Stimulated activated CD8-positive, alpha-beta memory T cell treated with anti-CD3 and anti-CD28 coated beads, Interleukin-2, amount 100 ng/mL, for 48 hours (primary cell): ENCODE results near the gene PPM1D.
"Not testable (repeated sequence)": the region's sequence is repeated elsewhere in the genome, so short reads cannot be mapped to it uniquely, and the experiment has no call there.

Experiments used
- DNase-seq, 2 donors: peaks; one replicate each; pipeline ENCODE4 v3.0.0-alpha.2; 2020; ENCODE audit warnings: low read depth in 2 of 2

PPM1D gene

DNA sequence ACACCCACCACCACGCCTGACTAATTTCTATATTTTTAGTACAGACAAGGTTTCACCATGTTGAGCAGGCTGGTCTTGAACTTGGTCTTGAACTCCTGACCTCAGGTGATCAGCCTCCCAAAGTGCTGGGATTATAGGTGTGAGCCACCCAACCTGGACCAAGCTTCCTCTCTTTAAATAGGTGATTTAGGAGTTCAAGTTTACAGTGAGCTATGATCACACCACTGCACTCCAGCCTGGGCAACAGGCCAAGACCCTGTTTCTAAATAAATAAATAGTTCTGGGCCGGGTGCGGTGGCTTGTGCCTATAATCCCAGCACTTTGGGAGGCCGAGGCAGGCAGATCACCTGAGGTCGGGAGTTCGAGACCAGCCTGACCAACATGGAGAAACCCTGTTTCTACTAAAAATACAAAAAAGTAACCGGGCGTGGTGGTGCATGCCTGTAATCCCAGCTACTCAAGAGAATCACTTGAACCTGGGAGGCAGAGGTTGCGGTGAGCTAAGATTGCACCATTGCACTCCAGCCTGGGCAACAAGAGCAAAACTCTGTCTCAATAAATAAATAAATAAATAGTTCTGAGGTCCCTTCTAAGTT is 6.5 kb upstream of the PPM1D start:
- not testable (repeated sequence) for DNase-seq

GRCh38 chr17:60594170-60594569 is 5.8 kb upstream of the PPM1D start:
- not testable (repeated sequence) for DNase-seq

- DNase-seq, result no peak
Observed at GRCh38 chr17:60594734-60595133, 5.3 kb upstream of the PPM1D start.

- DNase-seq, result no peak
Observed at GRCh38 chr17:60597297-60597696, 2.7 kb upstream of the PPM1D start.

- no peak for DNase-seq
Observed at GRCh38 chr17:60598001-60598736, 1.8 kb upstream of the PPM1D start.

DNA sequence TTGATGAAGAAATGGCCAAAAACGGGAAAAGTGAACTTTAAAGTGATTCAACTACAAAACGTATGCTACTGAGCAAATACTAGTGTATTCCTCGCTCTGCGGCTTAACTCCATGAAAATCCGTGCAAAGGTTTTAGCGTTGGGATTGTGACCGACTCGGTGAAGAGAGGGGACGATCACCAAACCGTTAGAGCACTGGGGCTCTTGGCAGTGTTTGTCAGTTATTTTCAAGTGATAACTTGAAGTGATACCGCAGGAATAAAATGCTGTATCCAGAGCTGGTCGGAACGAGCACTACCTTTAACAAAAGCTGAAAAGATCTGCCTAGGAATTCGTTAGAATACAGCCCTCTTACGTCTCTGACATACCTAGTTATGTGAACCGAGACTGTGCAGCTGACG is 773 bp upstream of the PPM1D start:
- no peak for DNase-seq

DNA sequence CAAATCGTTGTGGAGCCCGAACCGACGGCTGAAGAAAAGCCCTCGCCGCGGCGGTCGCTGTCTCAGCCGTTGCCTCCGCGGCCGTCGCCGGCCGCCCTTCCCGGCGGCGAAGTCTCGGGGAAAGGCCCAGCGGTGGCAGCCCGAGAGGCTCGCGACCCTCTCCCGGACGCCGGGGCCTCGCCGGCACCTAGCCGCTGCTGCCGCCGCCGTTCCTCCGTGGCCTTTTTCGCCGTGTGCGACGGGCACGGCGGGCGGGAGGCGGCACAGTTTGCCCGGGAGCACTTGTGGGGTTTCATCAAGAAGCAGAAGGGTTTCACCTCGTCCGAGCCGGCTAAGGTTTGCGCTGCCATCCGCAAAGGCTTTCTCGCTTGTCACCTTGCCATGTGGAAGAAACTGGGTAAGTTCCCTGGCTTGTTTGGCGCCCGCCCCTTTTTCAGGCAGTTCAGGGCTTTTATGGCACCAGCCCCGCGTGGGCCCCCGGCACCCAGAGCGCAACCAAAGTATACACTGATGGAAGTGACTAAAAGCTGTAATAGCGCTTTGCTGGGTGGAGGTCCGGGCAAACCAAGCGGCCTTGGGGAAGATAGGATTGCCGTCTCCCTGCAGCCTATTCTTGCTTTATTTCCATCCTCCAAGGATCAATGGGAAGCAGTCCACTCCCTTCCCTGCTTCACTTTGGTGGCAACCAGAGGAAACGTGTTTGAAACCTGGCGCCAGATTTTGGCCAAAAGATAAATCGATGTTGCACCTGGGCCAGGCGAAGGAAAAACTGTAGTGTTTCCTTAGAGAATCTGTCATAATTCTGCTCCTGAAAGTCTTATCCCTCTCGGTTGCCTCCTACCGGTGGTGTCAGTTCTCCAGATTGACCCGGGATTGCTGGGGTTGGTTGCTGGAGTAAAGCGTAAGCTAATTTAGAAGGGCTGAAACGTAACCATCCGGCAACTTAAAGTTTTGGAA is 775 bp downstream of the PPM1D start:
- DNase-seq, result peak; percentile 37 to 42

DNA sequence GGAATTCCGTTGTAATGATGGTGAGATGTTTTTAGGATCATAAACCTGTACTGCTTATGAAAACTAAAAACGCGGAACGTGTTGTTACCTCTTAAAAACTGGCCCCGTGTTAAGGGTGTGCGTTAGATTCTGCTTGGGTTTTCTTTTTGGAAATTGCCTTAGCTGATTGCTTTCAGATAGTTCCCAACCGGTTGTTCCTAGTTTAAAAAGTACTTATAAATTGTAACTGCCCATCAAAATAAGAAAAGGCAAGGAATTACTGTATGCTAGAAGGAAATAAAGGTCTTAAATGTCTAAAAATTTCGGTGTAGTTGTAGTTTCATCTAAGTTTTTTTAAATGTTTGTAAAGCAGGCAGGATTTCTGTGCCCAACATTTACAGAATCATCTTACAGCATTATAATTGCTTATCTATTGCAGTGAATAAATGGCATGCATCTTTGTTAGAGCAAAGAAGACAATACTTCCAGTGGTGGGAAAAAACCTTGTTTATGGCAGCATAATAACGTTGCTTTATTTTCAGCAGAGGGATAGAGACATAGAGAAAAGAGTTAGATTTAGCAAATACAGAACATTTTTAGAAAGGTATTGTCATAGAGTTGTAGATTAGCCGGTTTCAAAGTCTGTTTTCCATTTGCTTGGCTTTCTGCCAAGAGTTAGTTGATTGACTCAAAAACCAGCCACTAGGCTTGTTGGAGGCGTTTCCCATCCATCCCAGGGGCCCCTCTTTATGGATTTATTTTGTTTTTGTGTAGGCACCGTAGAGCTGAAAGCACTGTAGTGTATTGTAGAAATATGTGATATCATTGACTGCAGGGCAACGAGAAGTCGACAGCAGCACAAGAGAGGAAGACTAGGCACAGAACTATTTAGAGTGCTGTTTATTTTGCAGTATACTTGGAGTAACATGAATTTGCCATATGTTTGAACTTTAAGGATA is 1.7 kb downstream of the PPM1D start:
- peak in 1 of 2 donors; percentile 10 for DNase-seq

DNA sequence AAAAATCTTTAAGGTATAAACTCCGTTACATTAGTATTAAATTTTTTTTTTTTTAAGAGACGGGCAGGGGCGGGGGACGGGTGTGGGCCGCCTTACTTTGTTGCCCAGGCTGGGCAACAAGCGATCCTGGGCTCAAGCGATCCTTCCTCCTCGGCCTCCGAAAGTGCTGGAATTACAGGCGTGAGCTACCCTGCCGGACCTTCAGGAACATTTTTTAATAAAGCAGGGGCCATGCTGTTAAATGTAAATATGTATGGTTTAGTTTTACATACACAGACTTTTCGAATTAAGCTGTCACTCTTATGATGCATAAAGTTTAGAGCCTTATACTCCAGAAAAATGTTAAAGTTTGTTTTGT is 2.4 kb downstream of the PPM1D start:
- DNase-seq, result no peak

GRCh38 chr17:60602871-60603270 is 2.9 kb downstream of the PPM1D start:
- no peak for DNase-seq

GRCh38 chr17:60603477-60603876 is 3.5 kb downstream of the PPM1D start:
- DNase-seq, result not testable (repeated sequence)

GRCh38 chr17:60604686-60605334 is 4.8 kb downstream of the PPM1D start:
- DNase-seq, result no peak

- DNase-seq, result no peak
Observed at GRCh38 chr17:60606036-60606435, 6.0 kb downstream of the PPM1D start.

DNA sequence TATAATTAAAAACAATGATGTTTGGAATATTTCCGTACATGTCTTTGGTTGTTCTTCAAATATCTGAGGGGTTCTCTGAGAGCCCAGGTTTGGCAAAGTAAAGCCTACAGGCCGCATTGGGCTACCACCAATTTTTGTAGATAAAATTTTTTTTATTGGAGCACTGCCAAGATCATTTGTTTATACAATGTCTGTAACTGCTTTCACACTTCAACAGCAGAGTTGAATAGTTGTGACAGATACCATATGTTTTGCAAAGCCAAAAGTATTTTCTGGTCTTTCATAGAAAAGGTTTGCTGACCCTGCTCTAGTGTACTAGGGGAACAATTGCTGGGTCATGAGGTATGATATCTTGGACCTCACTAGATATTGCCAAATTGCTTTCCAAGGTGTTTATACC is 10.5 kb downstream of the PPM1D start:
- no peak for DNase-seq

- not testable (repeated sequence) for DNase-seq
Observed at GRCh38 chr17:60611321-60611720, 11.3 kb downstream of the PPM1D start.

DNA sequence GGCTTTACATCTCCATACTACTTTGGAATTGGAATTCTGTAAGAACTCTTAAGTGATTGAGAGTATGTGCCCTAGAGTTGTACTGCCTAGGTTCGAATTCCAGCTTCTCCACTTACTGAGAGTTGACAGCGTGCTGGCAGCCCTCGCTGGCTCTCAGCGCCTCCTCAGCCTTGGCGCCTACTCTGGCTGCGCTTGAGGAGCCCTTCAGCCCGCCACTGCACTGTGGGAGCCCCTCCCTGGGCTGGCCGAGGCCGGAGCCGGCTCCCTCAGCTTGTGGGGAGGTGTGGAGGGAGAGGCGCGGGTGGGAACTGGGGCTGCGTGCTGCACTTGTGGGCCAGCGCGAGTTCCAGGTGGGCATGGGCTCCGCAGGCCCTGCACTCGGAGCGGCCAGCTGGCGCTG is 13.3 kb downstream of the PPM1D start:
- DNase-seq, result no peak

GRCh38 chr17:60613796-60614195 is 13.8 kb downstream of the PPM1D start:
- not testable (repeated sequence) for DNase-seq

DNA sequence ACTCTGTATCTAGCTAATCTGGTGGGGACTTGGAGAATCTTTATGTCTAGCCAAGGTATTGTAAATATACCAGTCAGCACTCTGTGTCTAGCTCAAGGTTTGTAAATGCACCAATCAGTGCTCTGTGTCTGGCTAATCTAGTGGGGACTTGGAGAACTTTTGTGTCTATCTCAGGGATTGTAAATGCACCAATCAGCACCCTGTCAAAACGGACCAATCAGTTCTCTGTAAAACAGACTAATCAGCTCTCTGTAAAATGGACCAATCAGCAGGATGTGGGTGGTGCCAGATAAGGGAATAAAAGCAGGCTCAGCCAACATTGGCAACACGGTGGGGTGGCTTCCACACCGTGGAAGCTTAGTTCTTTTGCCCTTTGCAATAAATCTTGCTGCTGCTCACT is 14.3 kb downstream of the PPM1D start:
- DNase-seq, result not testable (repeated sequence)

- DNase-seq, result no peak
Observed at GRCh38 chr17:60615108-60615507, 15.1 kb downstream of the PPM1D start.

GRCh38 chr17:60615840-60616239 is 15.8 kb downstream of the PPM1D start:
- DNase-seq, result no peak

DNA sequence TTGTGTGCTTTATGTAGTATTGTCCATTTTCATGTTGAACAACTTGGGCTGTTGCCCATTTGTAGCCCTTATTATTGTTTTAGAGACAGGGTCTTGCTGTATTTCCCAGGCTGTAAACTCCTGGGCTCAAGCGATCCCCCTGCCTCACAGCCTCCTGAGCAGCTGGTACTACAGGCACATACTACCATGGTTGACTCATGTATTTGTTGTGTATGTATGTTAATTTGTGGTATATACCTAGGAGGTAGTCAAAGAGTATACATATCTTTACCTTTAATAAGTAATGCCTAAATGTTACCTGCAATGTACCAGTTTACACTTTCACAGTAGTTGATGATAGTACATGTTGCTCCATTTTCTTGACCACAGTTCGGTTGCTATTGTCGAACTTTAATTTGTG is 18.1 kb downstream of the PPM1D start:
- DNase-seq, result no peak
